Neuronal stem cell (in vitro differentiated cells): ENCODE measurements around the gene GP9.

Experiments used
- DNase-seq: peaks from one replicate; pipeline ENCODE4 v3.0.0-alpha.2; 2013; ENCODE audit warnings: low spot score
- H2AFZ ChIP-seq: one replicate; pipeline ENCODE4 v1.6.1; 2013; ENCODE audit warnings: mild to moderate bottlenecking, low read length, inconsistent platforms
- H2AK5ac ChIP-seq: 2 replicates; pipeline ENCODE4 v1.6.1; 2013; ENCODE audit warnings: low read depth, mild to moderate bottlenecking, inconsistent platforms, low read length, moderate library complexity, mixed read lengths
- H2BK120ac ChIP-seq: 2 replicates; pipeline ENCODE4 v1.6.1; 2013; ENCODE audit warnings: low read depth, mild to moderate bottlenecking, inconsistent platforms, low read length, moderate library complexity, mixed read lengths
- H2BK12ac ChIP-seq: one replicate; pipeline ENCODE4 v1.6.1; 2013; ENCODE audit warnings: low read length, inconsistent platforms
- H2BK15ac ChIP-seq: 2 replicates; pipeline ENCODE4 v1.6.1; 2013; ENCODE audit warnings: mild to moderate bottlenecking, low read length, inconsistent platforms, mixed read lengths
- H2BK5ac ChIP-seq: one replicate; pipeline ENCODE4 v1.6.1; 2013; ENCODE audit warnings: inconsistent platforms, mild to moderate bottlenecking, low read length, moderate library complexity
- H3K14ac ChIP-seq: one replicate; pipeline ENCODE4 v1.6.1; 2013; ENCODE audit warnings: low read length, inconsistent platforms
- H3K18ac ChIP-seq: 2 replicates; pipeline ENCODE4 v1.6.1; 2013; ENCODE audit warnings: low read length, inconsistent platforms
- H3K23ac ChIP-seq: 2 replicates; pipeline ENCODE4 v1.6.1; 2013; ENCODE audit warnings: low read depth, mild to moderate bottlenecking, mixed read lengths, low read length, inconsistent platforms; ENCODE audit not compliant: poor library complexity
- H3K27ac ChIP-seq: replicated peaks from 3 replicates; pipeline ENCODE4 v1.5.1; 2013; ENCODE audit warnings: low read length, inconsistent platforms
- H3K27me3 ChIP-seq, 3 experiments: 2 replicates each; pipeline ENCODE4 v1.6.1; 2013; ENCODE audit warnings: low read length in 3 of 3, mild to moderate bottlenecking in 2 of 3, inconsistent platforms in 1 of 3, low read depth in 1 of 3, mixed read lengths in 1 of 3, moderate library complexity in 1 of 3; ENCODE audit not compliant: control insufficient read depth in 3 of 3, insufficient read depth in 3 of 3
- H3K36me3 ChIP-seq, 2 donors: replicated peaks in 1 of 2; 2 replicates each; pipeline ENCODE4 v1.6.1; 2013; ENCODE audit warnings: low read length in 2 of 2; ENCODE audit not compliant: control insufficient read depth in 2 of 2, insufficient read depth in 2 of 2
- H3K4ac ChIP-seq: 2 replicates; pipeline ENCODE4 v1.6.1; 2013; ENCODE audit warnings: inconsistent platforms, mild to moderate bottlenecking, low read length, moderate library complexity
- H3K4me1 ChIP-seq, 2 donors: 1 replicate in 1 of 2; 2 replicates in 1 of 2; pipeline ENCODE4 v1.6.1; 2013; ENCODE audit warnings: low read length in 2 of 2, low read depth in 1 of 2; ENCODE audit not compliant: control insufficient read depth in 2 of 2, insufficient read depth in 1 of 2
- H3K4me2 ChIP-seq: one replicate; pipeline ENCODE4 v1.6.1; 2013; ENCODE audit warnings: mild to moderate bottlenecking, low read length, inconsistent platforms; ENCODE audit not compliant: insufficient read depth, poor library complexity, severe bottlenecking
- H3K4me3 ChIP-seq, 2 donors: 2 replicates each; pipeline ENCODE4 v1.5.1; 2013; ENCODE audit warnings: low read length in 2 of 2, mild to moderate bottlenecking in 2 of 2, inconsistent platforms in 1 of 2, moderate library complexity in 1 of 2
- H3K79me1 ChIP-seq: one replicate; pipeline ENCODE4 v1.6.1; 2013; ENCODE audit warnings: low read depth, mild to moderate bottlenecking, inconsistent platforms, low read length, moderate library complexity
- H3K9ac ChIP-seq: one replicate; pipeline ENCODE4 v1.6.1; 2013; ENCODE audit warnings: mild to moderate bottlenecking, low read depth, low read length, inconsistent platforms; ENCODE audit not compliant: poor library complexity
- H3K9me3 ChIP-seq, 2 donors: replicated peaks in 1 of 2; 2 replicates each; pipeline versions ENCODE3 to v1.6.1; 2013; ENCODE audit warnings: low read length in 2 of 2, mild to moderate bottlenecking in 2 of 2, inconsistent platforms in 1 of 2, low read depth in 1 of 2, mixed read lengths in 1 of 2, moderate library complexity in 1 of 2; ENCODE audit not compliant: control insufficient read depth in 2 of 2, insufficient read depth in 1 of 2
- H4K8ac ChIP-seq: one replicate; pipeline ENCODE4 v1.6.1; 2013; ENCODE audit warnings: low read depth, mild to moderate bottlenecking, inconsistent platforms, low read length, moderate library complexity
- H4K91ac ChIP-seq: one replicate; pipeline ENCODE4 v1.6.1; 2013; ENCODE audit warnings: low read length, low read depth, mild to moderate bottlenecking, inconsistent platforms; ENCODE audit not compliant: poor library complexity
- WGBS, 2 donors: extraction: QIAGEN DNeasy Blood & Tissue Kit; methylation state at CpG; one replicate each; pipeline ENCODE4 v1.1.7; 2013; ENCODE audit warnings: missing lambda C conversion rate in 2 of 2, mixed read lengths in 1 of 2; ENCODE audit not compliant: insufficient read length in 2 of 2, insufficient replicate concordance in 1 of 2; ENCODE audit errors: extremely low coverage in 2 of 2; 5-methylcytosine and 5-hydroxymethylcytosine counted together

The GP9 gene

GRCh38 chr3:129078510-129078909 is 17.9 kb downstream of the GP9 start:
- no peak overlapping the region for H3K4me3 ChIP-seq
- no peak overlapping the region for H4K91ac ChIP-seq
- H2AFZ ChIP-seq, result peak overlapping the region; percentile 6
- H3K23ac ChIP-seq, result no peak overlapping the region
- no peak overlapping the region for H3K4me2 ChIP-seq
- H3K79me1 ChIP-seq, result no peaks in the 10 kb centered on the region
- H2AK5ac ChIP-seq, result no peak overlapping the region
- H2BK5ac ChIP-seq, result no peak overlapping the region
- H2BK120ac ChIP-seq, result no peak overlapping the region
- H3K18ac ChIP-seq, result peak overlapping the region; percentile 38
- no peak overlapping the region for H4K8ac ChIP-seq
- H3K36me3 ChIP-seq, result no peaks in the 10 kb centered on the region
- no peak overlapping the region for H3K4ac ChIP-seq
- no peak for DNase-seq
- H3K27ac ChIP-seq, result no peak overlapping the region
- peak overlapping the region; percentile 49 for H2BK15ac ChIP-seq
- H3K9ac ChIP-seq, result no peak overlapping the region
- H3K4me1 ChIP-seq, result no peaks in the 10 kb centered on the region
- H3K14ac ChIP-seq, result no peak overlapping the region
- H2BK12ac ChIP-seq, result no peak overlapping the region
- H3K27me3 ChIP-seq, result no peaks in the 10 kb centered on the region
- WGBS, 2 donors, result no CpG with 5 or more reads among the region's 8 CpGs
- H3K9me3 ChIP-seq, result no peaks in the 10 kb centered on the region

- Histone ChIP-seq H3K36me3 (no peaks in the 10 kb centered on the region), H3K14ac (no peak overlapping the region), H3K9me3 (no peaks in the 10 kb centered on the region), H4K8ac (no peak overlapping the region), H3K27ac (no peak overlapping the region), H3K4me1 (no peaks in the 10 kb centered on the region), H3K18ac (no peak overlapping the region), H3K4ac (no peak overlapping the region), H2BK12ac (no peak overlapping the region), H2AFZ (no peak overlapping the region), H2AK5ac (no peak overlapping the region), H2BK15ac (no peak overlapping the region), H3K4me2 (no peak overlapping the region), H3K9ac (no peak overlapping the region), H2BK5ac (peak overlapping the region; percentile 24), H3K79me1 (no peaks in the 10 kb centered on the region), H4K91ac (no peak overlapping the region), H2BK120ac (no peak overlapping the region), H3K4me3 (no peak overlapping the region), H3K23ac (no peak overlapping the region), H3K27me3 (no peaks in the 10 kb centered on the region)
- DNase-seq, result no peak
- no CpG with 5 or more reads among the region's 8 CpGs for WGBS, 2 donors
These were observed 20.9 kb downstream of the GP9 start for GRCh38 chr3:129081503-129081902.

- no peak overlapping the region for H4K91ac ChIP-seq
- H3K27me3 ChIP-seq, result no peaks in the 10 kb centered on the region
- H3K18ac ChIP-seq, result no peak overlapping the region
- no peak overlapping the region for H3K9ac ChIP-seq
- no peaks in the 10 kb centered on the region for H3K9me3 ChIP-seq
- no peak overlapping the region for H2BK12ac ChIP-seq
- no CpG with 5 or more reads among the region's 9 CpGs for WGBS, 2 donors
- no peak overlapping the region for H3K4me3 ChIP-seq
- no peaks in the 10 kb centered on the region for H3K79me1 ChIP-seq
- H3K4ac ChIP-seq, result no peak overlapping the region
- H3K14ac ChIP-seq, result no peak overlapping the region
- H2BK15ac ChIP-seq, result no peak overlapping the region
- no peaks in the 10 kb centered on the region for H3K4me1 ChIP-seq
- no peaks in the 10 kb centered on the region for H3K36me3 ChIP-seq
- no peak overlapping the region for H3K27ac ChIP-seq
- no peak overlapping the region for H2AK5ac ChIP-seq
- no peak overlapping the region for H2AFZ ChIP-seq
- no peak for DNase-seq
- H2BK5ac ChIP-seq, result no peak overlapping the region
- H3K4me2 ChIP-seq, result no peak overlapping the region
- no peak overlapping the region for H3K23ac ChIP-seq
- no peak overlapping the region for H2BK120ac ChIP-seq
- H4K8ac ChIP-seq, result no peak overlapping the region
These were observed 21.4 kb downstream of the GP9 start for GRCh38 chr3:129082026-129082425.

- H3K79me1 ChIP-seq, result no peaks in the 10 kb centered on the region
- H2AFZ ChIP-seq, result peak overlapping the region; percentile 24
- no peak overlapping the region for H3K14ac ChIP-seq
- no peak overlapping the region for H3K23ac ChIP-seq
- DNase-seq, result no peak
- peak overlapping the region; percentile 58 for H2BK12ac ChIP-seq
- H3K9me3 ChIP-seq, result no peaks in the 10 kb centered on the region
- WGBS, 2 donors, result no CpG with 5 or more reads among the region's 6 CpGs
- no peak overlapping the region for H3K4me2 ChIP-seq
- H3K4me3 ChIP-seq, result no peak overlapping the region
- no peak overlapping the region for H2AK5ac ChIP-seq
- no peak overlapping the region for H2BK120ac ChIP-seq
- no peak overlapping the region for H3K18ac ChIP-seq
- no peak overlapping the region for H2BK15ac ChIP-seq
- no peaks in the 10 kb centered on the region for H3K36me3 ChIP-seq
- H3K27me3 ChIP-seq, result no peaks in the 10 kb centered on the region
- H3K9ac ChIP-seq, result no peak overlapping the region
- H3K4me1 ChIP-seq, result no peaks in the 10 kb centered on the region
- no peak overlapping the region for H2BK5ac ChIP-seq
- H4K91ac ChIP-seq, result no peak overlapping the region
- H3K4ac ChIP-seq, result no peak overlapping the region
- no peak overlapping the region for H3K27ac ChIP-seq
- H4K8ac ChIP-seq, result no peak overlapping the region
These were observed 23.9 kb downstream of the GP9 start for GRCh38 chr3:129084501-129084900.
